Breast epithelium (tissue), 3 donors: ENCODE results near the gene HSD17B2.

ENCODE experiments used
- CTCF ChIP-seq, 3 donors: fragments of 450-650 bp; IDR thresholded peaks; one replicate each; pipeline ENCODE4 v1.5.1; 2016 to 2017; ENCODE audit warnings: antibody characterized with exemption in 3 of 3, mild to moderate bottlenecking in 3 of 3, moderate library complexity in 3 of 3
- POLR2A ChIP-seq: fragments of 450-650 bp; IDR thresholded peaks from one replicate; pipeline ENCODE4 v1.6.1; 2016; ENCODE audit warnings: antibody characterized with exemption, mild to moderate bottlenecking, moderate library complexity
- POLR2AphosphoS5 ChIP-seq, 3 donors: sonication (generic); formaldehyde crosslinking; IDR thresholded peaks; one replicate each; pipeline ENCODE4 v1.6.1; 2017; ENCODE audit warnings: antibody characterized with exemption in 3 of 3

GRCh38 chr16:82047374-82047773 is 12.3 kb downstream of the HSD17B2 start:
- TF ChIP-seq CTCF (IDR thresholded peaks at IDR 0.05) (no peak), POLR2A (no peak), POLR2AphosphoS5 (IDR thresholded peaks at IDR 0.05) (no peak)
